Fibroblast of lung (primary cell): ENCODE measurements around the gene CLIC2. TPM values are rescaled to one million over a fixed set of nuclear protein-coding genes. Genes with fewer than 3 reads are reported as not detected.
"Not testable (repeated sequence)": the region's sequence is repeated elsewhere in the genome, so short reads cannot be mapped to it uniquely, and the experiment has no call there.

Experiments used
- DNase-seq, 2 donors: peaks; one replicate each; pipeline versions ENCODE4 v3.0.0 to v3.0.0-alpha.2; 2010; ENCODE audit warnings: low read depth in 2 of 2
- H2AFZ ChIP-seq: 2 replicates; pipeline ENCODE4 v1.5.1; 2012; ENCODE audit warnings: low read length, control low read depth, inconsistent platforms
- H3K27ac ChIP-seq: 2 replicates; pipeline ENCODE4 v1.5.1; 2011; ENCODE audit warnings: low read length, control low read depth; ENCODE audit not compliant: insufficient read depth
- H3K27me3 ChIP-seq: 2 replicates; pipeline ENCODE4 v1.5.1; 2011; ENCODE audit warnings: mild to moderate bottlenecking, low read length; ENCODE audit not compliant: control insufficient read depth, insufficient read depth
- H3K36me3 ChIP-seq: 2 replicates; pipeline ENCODE4 v1.5.1; 2011; ENCODE audit warnings: low read length; ENCODE audit not compliant: control insufficient read depth, insufficient read depth
- H3K4me1 ChIP-seq: 2 replicates; pipeline ENCODE4 v1.5.1; 2011; ENCODE audit warnings: low read length; ENCODE audit not compliant: control insufficient read depth, insufficient read depth; ENCODE audit errors: extremely low read depth
- H3K4me2 ChIP-seq: 2 replicates; pipeline ENCODE4 v1.5.1; 2011; ENCODE audit warnings: low read length, control low read depth; ENCODE audit not compliant: insufficient read depth; ENCODE audit errors: extremely low read depth
- H3K4me3 ChIP-seq, 4 experiments: fragments of 200-600 bp in 1 of 4; sonication (generic) in 1 of 4; replicated peaks in 1 of 4; 2 replicates each; pipeline ENCODE4 v1.5.1; 2011 to 2016; ENCODE audit warnings: low read length in 4 of 4, low read depth in 3 of 4, mild to moderate bottlenecking in 3 of 4, control low read depth in 2 of 4, inconsistent platforms in 1 of 4, mixed read lengths in 1 of 4; ENCODE audit not compliant: insufficient read depth in 1 of 4; ENCODE audit errors: control extremely low read depth in 1 of 4
- H3K79me2 ChIP-seq: 2 replicates; pipeline ENCODE4 v1.5.1; 2012; ENCODE audit warnings: mild to moderate bottlenecking, low read length, inconsistent platforms; ENCODE audit not compliant: control insufficient read depth, insufficient read depth
- H3K9ac ChIP-seq: 2 replicates; pipeline ENCODE4 v1.5.1; 2011; ENCODE audit warnings: mild to moderate bottlenecking, low read length, control low read depth; ENCODE audit not compliant: insufficient read depth
- H3K9me3 ChIP-seq: 2 replicates; pipeline ENCODE4 v1.5.1; 2012; ENCODE audit warnings: low read depth, low read length; ENCODE audit not compliant: control insufficient read depth, insufficient read depth
- H4K20me1 ChIP-seq: 2 replicates; pipeline ENCODE4 v1.5.1; 2011; ENCODE audit warnings: low read length; ENCODE audit not compliant: control insufficient read depth, insufficient read depth; ENCODE audit errors: extremely low read depth
- CTCF ChIP-seq, 2 donors: IDR thresholded peaks in 1 of 2; conservative IDR thresholded peaks in 1 of 2; 1 replicate in 1 of 2; 2 replicates in 1 of 2; pipeline ENCODE4 v1.5.1; 2011 to 2012; ENCODE audit warnings: low read length in 2 of 2, control low read depth in 1 of 2, inconsistent platforms in 1 of 2, low read depth in 1 of 2, mild to moderate bottlenecking in 1 of 2
- EZH2 ChIP-seq: IDR thresholded peaks from 2 replicates; pipeline ENCODE4 v1.5.1; 2012; ENCODE audit warnings: low read length, control low read depth, mild to moderate bottlenecking; ENCODE audit errors: missing control alignments
- polyA plus RNA-seq, 2 donors: library from polyadenylated mRNA; depleted of rRNA in 1 of 2; stranded (reverse) in 1 of 2; unstranded in 1 of 2; fragments of >200 nt; gene quantifications; 2 replicates each; pipeline ENCODE4 v1.2.1, GENCODE V29; 2011 to 2012; ENCODE audit warnings: missing spikeins in 1 of 2
- total RNA-seq: library from RNA; depleted of rRNA; stranded (reverse); fragments of >200 nt; gene quantifications from 2 replicates; pipeline ENCODE4 v1.2.1, GENCODE V29; 2014

CLIC2 gene
- total and polyA plus RNA-seq, 2 donors (not counting 1 experiment from before 2014, with no cell fraction given) = 3.3 to 11.7 TPM

- TF ChIP-seq EZH2 = no peak
- TF ChIP-seq CTCF (conservative IDR thresholded peaks at IDR 0.05 in 1 of 2, IDR thresholded peaks at IDR 0.05 in 1 of 2; ENCODE audit: low read depth in 1 of 2, low read length in 2 of 2) = no peak
- DNase-seq = no peak
- H2AFZ ChIP-seq = no peak overlapping the region
- no peaks in the 10 kb centered on the region for H3K79me2 ChIP-seq
- H3K9me3 ChIP-seq = no peaks in the 10 kb centered on the region
- H3K9ac ChIP-seq = no peak overlapping the region
- H3K4me2 ChIP-seq = no peak overlapping the region
- H3K27ac ChIP-seq = no peak overlapping the region
- H3K4me1 ChIP-seq = no peaks in the 10 kb centered on the region
- no peaks in the 10 kb centered on the region for H4K20me1 ChIP-seq
- no peaks in the 10 kb centered on the region for H3K27me3 ChIP-seq
- H3K36me3 ChIP-seq = no peaks in the 10 kb centered on the region
- H3K4me3 ChIP-seq = no peak overlapping the region
Measured at GRCh38 chrX:155279873-155280272, 54.5 kb downstream of the CLIC2 start.

- H4K20me1 ChIP-seq = no peaks in the 10 kb centered on the region
- DNase-seq = no peak
- H3K36me3 ChIP-seq = no peaks in the 10 kb centered on the region
- no peak overlapping the region for H3K4me3 ChIP-seq
- TF ChIP-seq EZH2 = no peak
- TF ChIP-seq CTCF (conservative IDR thresholded peaks at IDR 0.05 in 1 of 2, IDR thresholded peaks at IDR 0.05 in 1 of 2; ENCODE audit: low read depth in 1 of 2, low read length in 2 of 2) = no peak
- no peaks in the 10 kb centered on the region for H3K79me2 ChIP-seq
- no peaks in the 10 kb centered on the region for H3K27me3 ChIP-seq
- no peak overlapping the region for H3K9ac ChIP-seq
- no peaks in the 10 kb centered on the region for H3K4me1 ChIP-seq
- H3K9me3 ChIP-seq = no peaks in the 10 kb centered on the region
- no peak overlapping the region for H2AFZ ChIP-seq
- no peak overlapping the region for H3K27ac ChIP-seq
- H3K4me2 ChIP-seq = no peak overlapping the region
Measured at GRCh38 chrX:155270969-155271368, 63.4 kb downstream of the CLIC2 start.

- not testable (repeated sequence) for H2AFZ ChIP-seq, H3K36me3 ChIP-seq, H3K4me1 ChIP-seq, H4K20me1 ChIP-seq, H3K4me2 ChIP-seq, H3K4me3 ChIP-seq, H3K9me3 ChIP-seq, H3K79me2 ChIP-seq, DNase-seq, H3K27me3 ChIP-seq, H3K27ac ChIP-seq, H3K9ac ChIP-seq
Measured at GRCh38 chrX:155267995-155268394, 66.4 kb downstream of the CLIC2 start.

GRCh38 chrX:155266439-155266838 lies 68.0 kb downstream of the CLIC2 start:
- no peaks in the 10 kb centered on the region for H3K4me1 ChIP-seq
- no peak for TF ChIP-seq CTCF (conservative IDR thresholded peaks at IDR 0.05 in 1 of 2, IDR thresholded peaks at IDR 0.05 in 1 of 2; ENCODE audit: low read depth in 1 of 2, low read length in 2 of 2)
- no peak for TF ChIP-seq EZH2
- no peaks in the 10 kb centered on the region for H3K79me2 ChIP-seq
- H3K9me3 ChIP-seq = no peaks in the 10 kb centered on the region
- no peaks in the 10 kb centered on the region for H3K27me3 ChIP-seq
- no peak overlapping the region for H3K9ac ChIP-seq
- no peaks in the 10 kb centered on the region for H4K20me1 ChIP-seq
- H3K4me2 ChIP-seq = no peak overlapping the region
- H3K27ac ChIP-seq = no peak overlapping the region
- no peak for DNase-seq
- H3K36me3 ChIP-seq = no peaks in the 10 kb centered on the region
- H2AFZ ChIP-seq = no peak overlapping the region
- H3K4me3 ChIP-seq = no peak overlapping the region
